SK-N-SH (cell line): Measurements from ENCODE around the gene GRB10. TPM values are rescaled to one million over a fixed set of nuclear protein-coding genes. Genes with fewer than 3 reads are reported as not detected.

Experiments
- CTCF ChIA-PET: fragments of 300-600, 350-600 bp; formaldehyde crosslinking; extraction: SDS; loops from one replicate; lab custom pipeline; 2021; lab: Yijun Ruan, JAX
- POLR2A ChIA-PET: fragments of 350-600 bp; sonication (Branson Sonifier 250); formaldehyde crosslinking; extraction: SDS; loops from one replicate; lab custom pipeline; 2020; ENCODE audit warnings: antibody characterized with exemption, inconsistent platforms; lab: Yijun Ruan, JAX
- DNase-seq: peaks from one replicate; pipeline ENCODE4 v3.0.0; 2012
- H2AFZ ChIP-seq: fragments of 200-600 bp; sonication (generic); 2 replicates; pipeline ENCODE4 v1.8.1; 2016; ENCODE audit warnings: antibody characterized with exemption, mild to moderate bottlenecking, low read depth
- H3F3A ChIP-seq: fragments of 200-600 bp; sonication (generic); replicated peaks from 2 replicates; pipeline ENCODE3; 2016; ENCODE audit warnings: antibody characterized with exemption, mild to moderate bottlenecking; ENCODE audit not compliant: insufficient read depth
- H3K27ac ChIP-seq, 2 experiments: fragments of 200-500 bp in 1 of 2; fragments of 200-600 bp in 1 of 2; sonication (Bioruptor generic) in 1 of 2; sonication (generic), shearing (Covaris generic) in 1 of 2; 2 replicates each; pipeline versions ENCODE4 v1.5.1 to v1.6.1; 2014 to 2016; ENCODE audit warnings: low read depth in 2 of 2, inconsistent platforms in 1 of 2, low read length in 1 of 2, mild to moderate bottlenecking in 1 of 2, mixed read lengths in 1 of 2
- H3K27me3 ChIP-seq: fragments of 200-600 bp; sonication (generic), shearing (Covaris generic); 2 replicates; pipeline ENCODE4 v1.6.1; 2016; ENCODE audit warnings: mixed run types; ENCODE audit not compliant: insufficient read depth
- H3K36me3 ChIP-seq, 2 experiments: fragments of 200-500 bp in 1 of 2; fragments of 200-600 bp in 1 of 2; sonication (Bioruptor generic) in 1 of 2; sonication (generic) in 1 of 2; replicated peaks in 1 of 2; 2 replicates each; pipeline versions ENCODE3 to v1.5.1; 2014 to 2016; ENCODE audit warnings: low read length in 1 of 2, mild to moderate bottlenecking in 1 of 2; ENCODE audit not compliant: insufficient read depth in 2 of 2, control insufficient read depth in 1 of 2
- H3K4me1 ChIP-seq, 2 experiments: fragments of 200-500 bp in 1 of 2; fragments of 200-600 bp in 1 of 2; sonication (Bioruptor generic) in 1 of 2; sonication (generic), shearing (Covaris generic) in 1 of 2; 2 replicates each; pipeline versions ENCODE4 v1.5.1 to v1.6.1; 2014 to 2016; ENCODE audit warnings: low read depth in 1 of 2, low read length in 1 of 2, mixed run types in 1 of 2; ENCODE audit not compliant: insufficient read depth in 2 of 2, control insufficient read depth in 1 of 2
- H3K4me2 ChIP-seq: fragments of 200-600 bp; sonication (generic), shearing (Covaris generic); 2 replicates; pipeline ENCODE4 v1.6.1; 2017; ENCODE audit warnings: mixed run types
- H3K4me3 ChIP-seq, 2 experiments: fragments of 200-500 bp in 1 of 2; fragments of 200-600 bp in 1 of 2; sonication (Bioruptor generic) in 1 of 2; sonication (generic), shearing (Covaris generic) in 1 of 2; 2 replicates each; pipeline versions ENCODE4 v1.5.1 to v1.8.1; 2014 to 2016; ENCODE audit warnings: low read depth in 2 of 2, inconsistent platforms in 1 of 2, low read length in 1 of 2, mild to moderate bottlenecking in 1 of 2, mixed read lengths in 1 of 2, moderate library complexity in 1 of 2
- H3K79me2 ChIP-seq: fragments of 200-600 bp; sonication (generic); 2 replicates; pipeline ENCODE4 v1.8.1; 2017; ENCODE audit warnings: mild to moderate bottlenecking; ENCODE audit not compliant: insufficient read depth
- H3K9ac ChIP-seq: fragments of 200-600 bp; sonication (generic); 2 replicates; pipeline ENCODE4 v1.6.1; 2017; ENCODE audit warnings: mixed run types
- H3K9me2 ChIP-seq: fragments of 200-600 bp; sonication (generic); 2 replicates; pipeline ENCODE4 v1.6.1; 2017; ENCODE audit warnings: mixed run types
- H3K9me3 ChIP-seq: fragments of 200-600 bp; sonication (generic); 2 replicates; pipeline ENCODE4 v1.6.1; 2017; ENCODE audit warnings: mixed run types, mild to moderate bottlenecking, moderate library complexity
- H4K20me1 ChIP-seq: fragments of 200-600 bp; sonication (generic); 2 replicates; pipeline ENCODE4 v1.6.1; 2017; ENCODE audit warnings: mild to moderate bottlenecking, mixed run types; ENCODE audit not compliant: insufficient read depth
- ELF1 ChIP-seq: IDR thresholded peaks from 2 replicates; pipeline ENCODE4 v1.4.0; 2012
- EZH2phosphoT487 ChIP-seq: fragments of 200-600 bp; sonication (generic); IDR thresholded peaks from 2 replicates; pipeline ENCODE4 v1.6.1; 2017; ENCODE audit warnings: low read depth, mixed run types, mild to moderate bottlenecking, antibody characterized with exemption, moderate library complexity, borderline replicate concordance
- FOSL2 ChIP-seq: IDR thresholded peaks from 2 replicates; pipeline ENCODE4 v1.4.0; 2012; ENCODE audit warnings: low read depth, mild to moderate bottlenecking, moderate library complexity, borderline replicate concordance
- FOXM1 ChIP-seq: IDR thresholded peaks from 2 replicates; pipeline ENCODE4 v1.4.0; 2012; ENCODE audit warnings: low read depth, mild to moderate bottlenecking
- IRF3 ChIP-seq: fragments of 150-350 bp; IDR thresholded peaks from 2 replicates; pipeline ENCODE4 v1.6.1; 2016; ENCODE audit warnings: mild to moderate bottlenecking, low read depth, low read length
- MEF2A ChIP-seq: IDR thresholded peaks from 2 replicates; pipeline ENCODE4 v1.4.0; 2012; ENCODE audit warnings: low read depth, borderline replicate concordance
- NFIC ChIP-seq: IDR thresholded peaks from 2 replicates; pipeline ENCODE4 v1.4.0; 2012; ENCODE audit warnings: borderline replicate concordance
- NRF1 ChIP-seq: IDR thresholded peaks from 2 replicates; pipeline ENCODE4 v1.6.1; 2012; ENCODE audit warnings: low read depth, mild to moderate bottlenecking, low read length
- SMC3 ChIP-seq: IDR thresholded peaks from 2 replicates; pipeline ENCODE4 v1.6.1; 2012; ENCODE audit warnings: low read depth, low read length, improper control_type of control experiment
- TEAD4 ChIP-seq: IDR thresholded peaks from 2 replicates; pipeline ENCODE4 v1.4.0; 2012; ENCODE audit warnings: mild to moderate bottlenecking, borderline replicate concordance; ENCODE audit not compliant: insufficient read depth
- USF2 ChIP-seq: fragments of 150-350 bp; IDR thresholded peaks from 2 replicates; pipeline ENCODE4 v1.6.1; 2017; ENCODE audit warnings: antibody characterized with exemption, low read length, low read depth, borderline replicate concordance
- WGBS: methylation state at CpG from one replicate; pipeline ENCODE4 v1.1.6; 2017; ENCODE audit warnings: low lambda C conversion rate; 5-methylcytosine and 5-hydroxymethylcytosine counted together
- polyA plus RNA-seq, 3 experiments: library from polyadenylated mRNA; depleted of rRNA; stranded (reverse); fragments of >200 nt; gene quantifications; 2 replicates each; pipeline ENCODE4 v1.2.3, GENCODE V29; 2012
- TF ChIP-seq, protein P1 (sequence below): IDR thresholded peaks from 2 replicates; pipeline ENCODE4 v1.4.0; 2012; ENCODE audit warnings: low read depth

GRB10 gene
- polyA plus RNA-seq, 1 of the 3 experiments (the other 2 are of a cell fraction), result 5.1 TPM

GRCh38 chr7:50762337-50762736, 20.4 kb downstream of the GRB10 start (continued):
- TF ChIP-seq USF2, result no peak
- TF ChIP-seq TEAD4, result no peak
- TF ChIP-seq SMC3, result no peak
- TF ChIP-seq ELF1, result no peak
- TF ChIP-seq IRF3, result no peak
- TF ChIP-seq, protein P1, sequence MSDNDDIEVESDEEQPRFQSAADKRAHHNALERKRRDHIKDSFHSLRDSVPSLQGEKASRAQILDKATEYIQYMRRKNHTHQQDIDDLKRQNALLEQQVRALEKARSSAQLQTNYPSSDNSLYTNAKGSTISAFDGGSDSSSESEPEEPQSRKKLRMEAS, result no peak
- no peak for TF ChIP-seq FOSL2
- TF ChIP-seq MEF2A, result no peak
- TF ChIP-seq NFIC, result no peak

DNA sequence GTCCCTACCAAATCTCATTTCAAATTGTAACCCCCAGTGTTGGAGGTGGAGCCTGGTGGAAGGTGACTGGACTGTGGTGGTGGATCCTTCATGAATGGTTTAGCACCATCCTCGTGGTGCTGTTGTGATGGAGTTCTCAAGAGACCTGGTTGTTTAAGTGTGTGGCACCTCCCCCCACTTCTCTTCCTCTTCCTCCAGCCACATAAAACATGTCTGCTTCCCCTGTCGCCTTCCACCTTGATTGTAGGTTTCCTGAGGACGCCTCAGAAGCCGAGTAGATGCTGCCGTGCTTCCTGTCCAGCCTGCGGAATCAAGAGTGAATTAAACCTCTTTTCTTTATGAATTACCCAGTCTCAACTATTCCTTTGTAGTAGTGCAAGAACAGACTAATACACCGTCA, 21.0 kb downstream of the GRB10 start:
- POLR2A ChIA-PET, result no interaction called here

GRCh38 chr7:50757703-50758390, 24.8 kb downstream of the GRB10 start:
- Histone ChIP-seq H3K4me1 (no peaks in the 10 kb centered on the region), H2AFZ (no peak overlapping the region), H3F3A (no peaks in the 10 kb centered on the region), H3K4me2 (no peak overlapping the region), H3K27ac (no peak overlapping the region), H3K36me3 (peaks cover 0 to 11% of the 10 kb centered on the region in 2 experiments), H3K9me3 (no peaks in the 10 kb centered on the region), H3K27me3 (no peaks in the 10 kb centered on the region), H3K9me2 (no peaks in the 10 kb centered on the region), H4K20me1 (peaks cover 98% of the 10 kb centered on the region), H3K79me2 (peaks cover 100% of the 10 kb centered on the region), H3K4me3 (no peak overlapping the region)
- ChIA-PET CTCF (no interaction called here), POLR2A (no interaction called here)
- no peak for DNase-seq
- WGBS, result 38% methylated on average over 10 of the region's 10 CpGs
- no peak for TF ChIP-seq IRF3
- no peak for TF ChIP-seq NRF1
- TF ChIP-seq MEF2A, result no peak
- no peak for TF ChIP-seq FOXM1
- TF ChIP-seq, all 33 proteins: peak for 0
- no peak overlapping the region for H3K9ac ChIP-seq

More for the DNA sequence above, 21.0 kb downstream of the GRB10 start:
- H3K9me2 ChIP-seq, result no peaks in the 10 kb centered on the region
- H3K4me2 ChIP-seq, result no peak overlapping the region
- H2AFZ ChIP-seq, result no peak overlapping the region
- H3K27ac ChIP-seq, result no peak overlapping the region
- H3K79me2 ChIP-seq, result peaks cover 100% of the 10 kb centered on the region
- no peak overlapping the region for H3K9ac ChIP-seq
- CTCF ChIA-PET, result no interaction called here
- no peak for DNase-seq
- peaks cover 95% of the 10 kb centered on the region for H4K20me1 ChIP-seq
- peaks cover 0 to 21% of the 10 kb centered on the region in 2 experiments for H3K36me3 ChIP-seq
- H3K4me1 ChIP-seq, result no peaks in the 10 kb centered on the region
- H3K9me3 ChIP-seq, result 0 out of 2 replicates have a peak, but pooled peaks cover 9% of the 10 kb centered on the region
- TF ChIP-seq EZH2phosphoT487, result no peak
- TF ChIP-seq, all 33 proteins: peak for 0
- no peaks in the 10 kb centered on the region for H3K27me3 ChIP-seq
- H3F3A ChIP-seq, result peaks cover 3% of the 10 kb centered on the region
- 43% methylated on average over 7 of the region's 7 CpGs for WGBS
- no peak overlapping the region for H3K4me3 ChIP-seq
